ENCODE results near the gene UBXN7.

DNA sequence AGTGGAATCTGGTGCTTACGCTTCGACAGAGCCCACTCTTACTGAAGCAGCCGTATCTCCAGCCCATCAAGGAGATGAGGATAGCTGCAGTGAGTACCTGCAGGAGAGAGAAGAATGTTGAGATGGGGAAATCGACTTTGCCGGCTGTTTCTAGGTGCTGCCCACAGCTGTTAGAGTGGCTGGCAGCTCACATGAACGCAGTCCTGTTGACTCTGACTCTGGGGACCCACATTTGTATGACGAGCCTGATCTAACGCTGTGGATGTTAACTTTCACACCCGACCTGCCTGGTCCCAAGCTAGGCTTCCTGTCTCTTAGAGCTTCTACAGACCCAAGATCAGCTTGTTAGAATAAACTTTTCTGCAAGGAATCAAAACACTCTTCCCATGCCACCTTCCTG lies 105.3 kb downstream of the UBXN7 start:
- TF ChIP-seq, protein P1, sequence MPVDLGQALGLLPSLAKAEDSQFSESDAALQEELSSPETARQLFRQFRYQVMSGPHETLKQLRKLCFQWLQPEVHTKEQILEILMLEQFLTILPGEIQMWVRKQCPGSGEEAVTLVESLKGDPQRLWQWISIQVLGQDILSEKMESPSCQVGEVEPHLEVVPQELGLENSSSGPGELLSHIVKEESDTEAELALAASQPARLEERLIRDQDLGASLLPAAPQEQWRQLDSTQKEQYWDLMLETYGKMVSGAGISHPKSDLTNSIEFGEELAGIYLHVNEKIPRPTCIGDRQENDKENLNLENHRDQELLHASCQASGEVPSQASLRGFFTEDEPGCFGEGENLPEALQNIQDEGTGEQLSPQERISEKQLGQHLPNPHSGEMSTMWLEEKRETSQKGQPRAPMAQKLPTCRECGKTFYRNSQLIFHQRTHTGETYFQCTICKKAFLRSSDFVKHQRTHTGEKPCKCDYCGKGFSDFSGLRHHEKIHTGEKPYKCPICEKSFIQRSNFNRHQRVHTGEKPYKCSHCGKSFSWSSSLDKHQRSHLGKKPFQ (CRISPR knock-in tag; IDR thresholded peaks at IDR 0.05; ENCODE audit: insufficient replicate concordance): no peak
- no peak for TF ChIP-seq BHLHE40 (IDR thresholded peaks at IDR 0.05; ENCODE audit: low read length)
- TF ChIP-seq, protein P2, sequence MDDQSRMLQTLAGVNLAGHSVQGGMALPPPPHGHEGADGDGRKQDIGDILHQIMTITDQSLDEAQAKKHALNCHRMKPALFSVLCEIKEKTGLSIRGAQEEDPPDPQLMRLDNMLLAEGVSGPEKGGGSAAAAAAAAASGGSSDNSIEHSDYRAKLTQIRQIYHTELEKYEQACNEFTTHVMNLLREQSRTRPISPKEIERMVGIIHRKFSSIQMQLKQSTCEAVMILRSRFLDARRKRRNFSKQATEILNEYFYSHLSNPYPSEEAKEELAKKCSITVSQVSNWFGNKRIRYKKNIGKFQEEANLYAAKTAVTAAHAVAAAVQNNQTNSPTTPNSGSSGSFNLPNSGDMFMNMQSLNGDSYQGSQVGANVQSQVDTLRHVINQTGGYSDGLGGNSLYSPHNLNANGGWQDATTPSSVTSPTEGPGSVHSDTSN (CRISPR knock-in tag; IDR thresholded peaks at IDR 0.05; ENCODE audit: borderline replicate concordance): no peak
- TF ChIP-seq SIN3A (IDR thresholded peaks at IDR 0.05; ENCODE audit: borderline replicate concordance, low read depth, low read length): no peak
- no peak for TF ChIP-seq PITX1 (CRISPR knock-in tag; IDR thresholded peaks at IDR 0.05)
